Thyroid gland (tissue), 4 donors: ENCODE results near the gene POMT1. TPM values are rescaled to one million over a fixed set of nuclear protein-coding genes. Genes with fewer than 3 reads are reported as not detected.

Experiments used
- DNase-seq, 2 donors: peaks; one replicate each; pipeline ENCODE4 v3.0.0-alpha.2; 2019
- H3K27ac ChIP-seq, 3 donors: fragments of 200-600 bp; sonication (generic); 1 replicate in 2 of 3; 2 replicates in 1 of 3; pipeline ENCODE4 v1.5.1; 2016 to 2019; ENCODE audit warnings: mild to moderate bottlenecking in 1 of 3, moderate library complexity in 1 of 3
- H3K27me3 ChIP-seq: fragments of 200-600 bp; sonication (generic); one replicate; pipeline ENCODE4 v1.5.1; 2019
- H3K36me3 ChIP-seq, 2 donors: fragments of 200-600 bp; sonication (generic); one replicate each; pipeline ENCODE4 v1.5.1; 2016 to 2019
- H3K4me1 ChIP-seq, 2 donors: fragments of 200-600 bp; sonication (generic); one replicate each; pipeline ENCODE4 v1.5.1; 2017 to 2019
- H3K4me3 ChIP-seq, 3 donors: fragments of 200-600 bp; sonication (generic); replicated peaks in 1 of 3; 1 replicate in 2 of 3; 2 replicates in 1 of 3; pipeline ENCODE4 v1.5.1; 2016; ENCODE audit warnings: mild to moderate bottlenecking in 1 of 3
- H3K9me3 ChIP-seq: fragments of 200-600 bp; sonication (generic); one replicate; pipeline ENCODE4 v1.5.1; 2017
- POLR2A ChIP-seq, 2 donors: fragments of 450-650 bp; IDR thresholded peaks; one replicate each; pipeline ENCODE4 v1.6.1; 2017; ENCODE audit warnings: antibody characterized with exemption in 2 of 2, mild to moderate bottlenecking in 2 of 2, moderate library complexity in 1 of 2
- WGBS, 2 donors: methylation state at CpG; one replicate each; pipeline ENCODE4 v1.1.5; 2017; 5-methylcytosine and 5-hydroxymethylcytosine counted together
- intact Hi-C: fragments of 100-400 bp; cut with DNase I; formaldehyde crosslinking; loops from one replicate; pipeline ENCODE4 v1.15.1; 2023
- total RNA-seq, 4 donors: library from RNA; depleted of rRNA; stranded (reverse); fragments of >200 nt; gene quantifications; one replicate each; pipeline ENCODE4 v1.2.3, GENCODE V29; 2016
- TF ChIP-seq, protein P1 (sequence below), 6 experiments: fragments of 200-600 bp in 3 of 6; fragments of 450-650 bp in 3 of 6; sonication (generic) in 3 of 6; IDR thresholded peaks; one replicate each; pipeline ENCODE4 v1.5.1; 2016 to 2019; ENCODE audit warnings: antibody characterized with exemption in 6 of 6, mild to moderate bottlenecking in 2 of 6, inconsistent platforms in 1 of 6, moderate library complexity in 1 of 6

The POMT1 gene
- total RNA-seq, 4 donors from 2014 or later = 21.8 to 51.0 (median 33.9) TPM

DNA sequence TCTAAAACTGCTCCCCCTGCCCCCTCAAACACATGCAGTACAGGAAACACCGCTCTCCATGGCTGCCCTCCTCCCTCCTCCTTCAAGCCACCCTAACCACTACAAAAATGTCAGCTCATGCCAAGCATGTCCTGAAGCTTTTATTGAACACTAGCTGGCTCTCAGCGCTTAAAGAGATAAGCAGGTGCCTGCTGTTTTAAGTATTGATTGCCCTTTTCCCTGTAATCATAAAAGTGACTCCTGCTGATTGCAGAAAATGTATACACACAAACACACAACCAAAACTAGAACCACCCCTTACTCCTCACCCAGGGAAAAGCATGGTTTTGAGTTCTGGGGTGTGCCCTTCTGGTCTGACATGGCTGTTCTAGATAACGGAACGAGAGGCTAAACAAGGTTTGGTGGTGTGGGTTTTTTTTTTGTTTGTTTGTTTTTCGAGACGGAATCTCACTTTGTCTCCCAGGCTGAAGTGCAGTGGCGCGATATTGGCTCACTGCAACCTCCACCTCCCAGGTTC is 32.1 kb downstream of the POMT1 start:
- no peak overlapping the region for H3K27ac ChIP-seq
- DNase-seq = peak; percentile 51 to 57
- intact Hi-C loops = no loop called here
- TF ChIP-seq, protein P1, sequence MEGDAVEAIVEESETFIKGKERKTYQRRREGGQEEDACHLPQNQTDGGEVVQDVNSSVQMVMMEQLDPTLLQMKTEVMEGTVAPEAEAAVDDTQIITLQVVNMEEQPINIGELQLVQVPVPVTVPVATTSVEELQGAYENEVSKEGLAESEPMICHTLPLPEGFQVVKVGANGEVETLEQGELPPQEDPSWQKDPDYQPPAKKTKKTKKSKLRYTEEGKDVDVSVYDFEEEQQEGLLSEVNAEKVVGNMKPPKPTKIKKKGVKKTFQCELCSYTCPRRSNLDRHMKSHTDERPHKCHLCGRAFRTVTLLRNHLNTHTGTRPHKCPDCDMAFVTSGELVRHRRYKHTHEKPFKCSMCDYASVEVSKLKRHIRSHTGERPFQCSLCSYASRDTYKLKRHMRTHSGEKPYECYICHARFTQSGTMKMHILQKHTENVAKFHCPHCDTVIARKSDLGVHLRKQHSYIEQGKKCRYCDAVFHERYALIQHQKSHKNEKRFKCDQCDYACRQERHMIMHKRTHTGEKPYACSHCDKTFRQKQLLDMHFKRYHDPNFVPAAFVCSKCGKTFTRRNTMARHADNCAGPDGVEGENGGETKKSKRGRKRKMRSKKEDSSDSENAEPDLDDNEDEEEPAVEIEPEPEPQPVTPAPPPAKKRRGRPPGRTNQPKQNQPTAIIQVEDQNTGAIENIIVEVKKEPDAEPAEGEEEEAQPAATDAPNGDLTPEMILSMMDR (IDR thresholded peaks at IDR 0.05) = no peak
- TF ChIP-seq POLR2A (IDR thresholded peaks at IDR 0.05) = no peak
- WGBS, 2 donors = 41 to 62% methylated on average over 8 of the region's 8 CpGs
- H3K27me3 ChIP-seq = no peaks in the 10 kb centered on the region
- H3K4me3 ChIP-seq = no peak overlapping the region
- H3K4me1 ChIP-seq = peaks cover 12 to 14% of the 10 kb centered on the region in 2 donors
- no peaks in the 10 kb centered on the region for H3K36me3 ChIP-seq
- no peaks in the 10 kb centered on the region for H3K9me3 ChIP-seq

DNA sequence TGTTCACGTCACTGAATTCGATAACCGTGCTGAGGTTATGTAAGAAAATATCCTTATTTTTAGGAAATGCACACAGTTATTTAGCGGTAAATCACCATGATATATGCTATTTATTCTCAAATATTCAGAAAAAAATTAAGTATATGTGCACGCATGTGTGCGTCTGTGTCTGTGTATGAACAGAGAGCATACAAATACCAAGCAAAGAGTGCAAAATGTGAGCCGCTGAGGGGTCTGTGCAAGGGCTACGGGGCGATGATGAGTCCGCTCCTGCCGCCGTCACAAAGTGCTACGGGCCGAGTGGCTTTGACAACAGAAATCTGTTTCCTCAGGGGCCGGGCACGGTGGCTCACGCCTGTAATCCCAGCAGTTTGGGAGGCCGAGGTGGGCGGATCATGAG is 35.2 kb downstream of the POMT1 start:
- 97% methylated on average over 19 of the region's 19 CpGs for WGBS, 2 donors
- intact Hi-C loops = no loop called here
- Histone ChIP-seq H3K27ac (no peak overlapping the region), H3K4me1 (peaks cover 0 to 4% of the 10 kb centered on the region in 2 donors), H3K4me3 (no peak overlapping the region), H3K36me3 (no peaks in the 10 kb centered on the region), H3K9me3 (no peaks in the 10 kb centered on the region), H3K27me3 (no peaks in the 10 kb centered on the region)
- TF ChIP-seq POLR2A (IDR thresholded peaks at IDR 0.05) = no peak
- TF ChIP-seq, protein P1 (IDR thresholded peaks at IDR 0.05) = no peak
- DNase-seq = no peak

DNA sequence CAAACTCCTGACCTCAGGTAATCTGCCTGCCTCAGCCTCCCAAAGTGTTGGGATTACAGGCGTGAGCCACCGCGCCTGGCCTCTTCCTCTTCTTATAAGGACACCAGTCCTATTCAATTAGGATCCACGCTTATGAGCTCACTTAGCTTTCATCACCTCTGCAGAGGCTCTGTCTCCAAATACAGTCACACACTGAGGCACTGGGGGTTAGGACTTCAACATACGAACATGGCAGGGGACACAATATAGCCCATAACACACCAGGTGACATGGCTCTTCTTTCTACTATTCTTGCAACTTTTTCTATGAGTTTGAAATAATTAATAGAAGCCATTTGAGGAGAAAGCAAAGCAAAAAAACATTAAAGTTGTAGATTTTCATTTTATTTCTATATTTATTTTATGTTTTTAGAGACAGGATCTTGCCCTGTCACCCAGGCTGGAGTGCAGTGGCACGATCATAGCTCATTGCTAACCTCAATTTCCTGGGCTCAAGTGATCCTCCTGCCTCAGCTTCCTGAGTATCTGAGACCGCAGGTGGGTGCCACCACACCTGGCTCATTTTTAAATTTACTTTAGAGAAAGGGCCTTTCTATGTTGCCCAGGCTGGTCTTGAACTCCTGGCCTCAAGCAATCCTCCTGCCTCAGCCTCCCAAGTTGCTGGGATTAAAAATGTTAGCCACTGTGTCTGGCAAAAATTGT is 36.7 kb downstream of the POMT1 start:
- no peaks in the 10 kb centered on the region for H3K36me3 ChIP-seq
- 92 to 93% methylated on average over 7 of the region's 7 CpGs for WGBS, 2 donors
- H3K4me1 ChIP-seq = peaks cover 0 to 4% of the 10 kb centered on the region in 2 donors
- H3K27ac ChIP-seq = no peak overlapping the region
- TF ChIP-seq, protein P1 (IDR thresholded peaks at IDR 0.05) = no peak
- no peak for TF ChIP-seq POLR2A (IDR thresholded peaks at IDR 0.05)
- DNase-seq = no peak
- H3K4me3 ChIP-seq = no peak overlapping the region
- H3K27me3 ChIP-seq = no peaks in the 10 kb centered on the region
- intact Hi-C loops = no loop called here
- H3K9me3 ChIP-seq = no peaks in the 10 kb centered on the region

DNA sequence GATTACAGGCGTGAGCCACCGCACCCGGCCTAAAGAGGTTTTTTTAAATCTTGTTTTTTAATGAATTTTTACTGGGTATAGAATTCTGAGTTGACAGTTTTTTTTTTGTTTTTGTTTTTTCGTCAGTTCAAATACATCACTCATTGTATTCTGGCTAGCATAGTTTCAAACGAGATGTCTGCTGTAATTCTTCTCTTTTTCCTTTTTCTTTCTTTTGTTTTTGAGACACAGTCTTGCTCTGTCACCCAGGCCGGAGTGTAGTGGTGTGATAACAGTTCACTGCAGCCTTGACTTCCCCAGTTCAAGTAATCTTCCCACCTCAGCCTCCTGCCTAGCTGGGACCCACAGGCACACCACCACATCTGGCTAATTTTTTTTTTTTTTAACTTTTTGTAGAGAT is 40.4 kb downstream of the POMT1 start:
- peaks cover 16% of the 10 kb centered on the region for H3K27me3 ChIP-seq
- WGBS, 2 donors = 92 to 94% methylated on average over 6 of the region's 6 CpGs
- no peaks in the 10 kb centered on the region for H3K9me3 ChIP-seq
- H3K27ac ChIP-seq = no peak overlapping the region
- no peak for DNase-seq
- TF ChIP-seq, protein P1 (IDR thresholded peaks at IDR 0.05) = no peak
- TF ChIP-seq POLR2A (IDR thresholded peaks at IDR 0.05) = no peak
- H3K4me1 ChIP-seq = peaks cover 11 to 21% of the 10 kb centered on the region in 2 donors
- H3K36me3 ChIP-seq = no peaks in the 10 kb centered on the region
- intact Hi-C loops = no loop called here
- no peak overlapping the region for H3K4me3 ChIP-seq

DNA sequence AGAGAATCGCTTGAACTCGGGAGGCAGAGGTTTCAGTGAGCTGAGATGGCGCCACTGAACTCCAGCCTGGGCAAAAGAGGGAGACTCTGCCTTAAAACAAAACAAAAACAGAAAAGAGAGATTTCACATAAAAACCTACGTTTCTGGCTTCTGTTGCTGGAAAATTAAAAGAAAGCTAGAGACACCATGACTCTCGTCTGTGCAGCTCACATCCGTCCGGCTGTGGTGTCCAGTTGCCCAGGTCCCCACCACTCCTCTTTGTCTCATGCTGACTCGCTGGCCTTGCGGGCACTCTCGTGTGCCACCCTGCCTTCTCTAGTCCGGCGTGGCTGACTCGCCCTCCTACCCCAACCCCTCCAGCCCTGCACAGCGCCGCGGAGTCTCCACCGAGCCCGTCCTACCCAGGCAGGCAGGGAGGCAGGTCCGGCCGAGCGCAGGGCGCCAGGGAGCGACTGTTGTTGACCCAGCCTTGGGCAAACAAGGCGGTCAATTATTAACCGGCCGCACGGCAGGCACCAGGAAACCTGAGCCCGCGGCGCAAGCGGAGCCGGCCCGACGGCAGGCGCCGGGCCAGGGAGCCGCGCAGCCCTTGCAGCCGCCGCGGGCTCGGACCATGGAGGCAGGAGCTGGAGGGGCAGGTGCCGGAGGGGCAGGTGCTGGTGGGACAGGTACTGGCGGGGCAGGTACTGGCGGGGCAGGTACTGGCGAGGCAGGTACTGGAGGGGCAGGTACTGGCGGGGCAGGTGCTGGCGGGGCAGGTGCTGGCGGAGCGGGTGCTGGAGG is 42.5 kb downstream of the POMT1 start, which contains the start of gene PRRT1B:
Gene PRRT1B, plus strand, starts transcription at position 521 of the 783 bp plus-strand sequence. Its CDS starts 93 bp downstream, at position 614.
- intact Hi-C loops = no loop called here
- no peaks in the 10 kb centered on the region for H3K9me3 ChIP-seq
- H3K27ac ChIP-seq = no peak within 1 kb of the TSS
- peaks cover 16% of the 10 kb centered on the region for H3K27me3 ChIP-seq
- H3K4me3 ChIP-seq = no peak within 1 kb of the TSS
- DNase-seq = peak; percentile 19 to 24
- no peaks in the 10 kb centered on the region for H3K36me3 ChIP-seq
- peaks cover 11 to 21% of the 10 kb centered on the region in 2 donors for H3K4me1 ChIP-seq
- TF ChIP-seq POLR2A (IDR thresholded peaks at IDR 0.05) = no peak
- TF ChIP-seq, protein P1 (IDR thresholded peaks at IDR 0.05) = no peak
- WGBS, 2 donors = 26 to 32% methylated on average over 22 to 36 of the region's 50 CpGs
